CD4-positive, alpha-beta memory T cell (primary cell): ENCODE measurements around the gene LRIG1. TPM values are rescaled to one million over a fixed set of nuclear protein-coding genes. Genes with fewer than 3 reads are reported as not detected.
A peak's percentile ranks its signal among the peaks of the same experiment; 100 is the strongest.

ENCODE experiments used
- CTCF ChIA-PET: fragments of 350-600 bp; sonication (Branson Sonifier 250); formaldehyde crosslinking; loops from one replicate; lab custom pipeline; 2021; ENCODE audit warnings: inconsistent platforms; ENCODE audit not compliant: partially characterized antibody; lab: Charles Lee
- POLR2A ChIA-PET: fragments of 350-600 bp; sonication (Branson Sonifier 250); formaldehyde crosslinking; loops from one replicate; lab custom pipeline; 2021; ENCODE audit not compliant: partially characterized antibody; lab: Charles Lee
- DNase-seq, 5 donors: peaks; one replicate each; pipeline versions ENCODE4 v3.0.0 to v3.0.0-alpha.2; 2020 to 2022; ENCODE audit warnings: mixed read lengths in 1 of 5
- H3K27ac ChIP-seq: one replicate; pipeline ENCODE4 v1.7.0; 2013; ENCODE audit warnings: low read depth, low read length
- H3K27me3 ChIP-seq: 2 replicates; pipeline ENCODE4 v1.7.0; 2013; ENCODE audit warnings: mild to moderate bottlenecking, low read length, moderate library complexity; ENCODE audit not compliant: insufficient read depth
- H3K36me3 ChIP-seq: 2 replicates; pipeline ENCODE4 v1.7.0; 2013; ENCODE audit warnings: mild to moderate bottlenecking, low read length, moderate library complexity; ENCODE audit not compliant: insufficient read depth
- H3K4me1 ChIP-seq: 2 replicates; pipeline ENCODE4 v1.7.0; 2013; ENCODE audit warnings: mild to moderate bottlenecking, low read length, moderate library complexity; ENCODE audit not compliant: insufficient read depth
- H3K4me3 ChIP-seq, 2 donors: one replicate each; pipeline ENCODE4 v1.7.0; 2013; ENCODE audit warnings: low read length in 2 of 2, mild to moderate bottlenecking in 1 of 2
- H3K9me3 ChIP-seq, 2 donors: one replicate each; pipeline ENCODE4 v1.7.0; 2013; ENCODE audit warnings: low read length in 2 of 2, control low read depth in 1 of 2; ENCODE audit not compliant: control insufficient read depth in 1 of 2
- H3K27ac Mint-ChIP-seq, 7 donors: one replicate each; pipeline ENCODE4 v1.8.0; 2020 to 2021; ENCODE audit warnings: mixed read lengths in 7 of 7, mild to moderate bottlenecking in 6 of 7, inconsistent platforms in 3 of 7, moderate library complexity in 3 of 7
- H3K27me3 Mint-ChIP-seq, 2 donors: one replicate each; pipeline ENCODE4 v1.8.0; 2020 to 2021; ENCODE audit warnings: mixed read lengths in 2 of 2
- H3K36me3 Mint-ChIP-seq, 2 donors: one replicate each; pipeline ENCODE4 v1.8.0; 2020 to 2021; ENCODE audit warnings: mixed read lengths in 2 of 2, inconsistent platforms in 1 of 2, mild to moderate bottlenecking in 1 of 2
- H3K4me1 Mint-ChIP-seq, 4 donors: one replicate each; pipeline ENCODE4 v1.8.0; 2020 to 2021; ENCODE audit warnings: mixed read lengths in 4 of 4, mild to moderate bottlenecking in 1 of 4
- H3K4me3 Mint-ChIP-seq, 8 donors: one replicate each; pipeline ENCODE4 v1.8.0; 2020 to 2021; ENCODE audit warnings: mixed read lengths in 8 of 8, mild to moderate bottlenecking in 7 of 8, moderate library complexity in 6 of 8, inconsistent platforms in 3 of 8
- H3K9me3 Mint-ChIP-seq, 8 donors: one replicate each; pipeline ENCODE4 v1.8.0; 2020 to 2021; ENCODE audit warnings: mixed read lengths in 8 of 8, mild to moderate bottlenecking in 5 of 8, inconsistent platforms in 3 of 8, moderate library complexity in 1 of 8
- intact Hi-C: fragments of 100-400 bp; cut with micrococcal nuclease; formaldehyde crosslinking; loops from one replicate; pipeline ENCODE4 v1.15.1; 2023
- polyA plus RNA-seq, 2 donors: library from polyadenylated mRNA; unstranded; fragments of 300-500 nt; fragmentation: Illumina TruSeq; gene quantifications; one replicate each; pipeline ENCODE4 v1.2.3, GENCODE V29; 2021
- total RNA-seq, 2 experiments: library from RNA; stranded (reverse); gene quantifications; one replicate each; pipeline ENCODE4 v1.2.3, GENCODE V29; 2021

The LRIG1 gene
- total and polyA plus RNA-seq, 4 experiments from 2014 or later, result 28.6 to 71.7 (median 62.4) TPM

DNA sequence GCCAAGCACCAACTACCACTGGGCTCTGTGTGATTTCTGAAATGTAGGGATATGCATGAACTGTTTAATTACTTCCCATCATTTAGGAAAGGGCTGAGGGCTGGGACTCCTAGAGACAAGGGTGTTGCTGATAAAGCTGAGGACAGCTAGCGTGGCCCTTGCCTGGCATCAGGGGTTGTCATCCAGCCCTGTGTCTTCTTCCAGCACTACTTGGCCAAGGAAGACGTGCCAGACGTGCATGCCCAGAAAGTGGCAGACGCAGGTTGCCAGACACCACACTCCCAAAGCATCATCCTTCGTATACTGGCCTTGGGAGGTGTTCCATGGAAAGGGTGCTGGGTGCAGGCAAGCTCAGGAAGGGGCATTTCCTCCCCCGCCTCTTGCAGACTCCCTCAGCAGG, 64.8 kb downstream of the LRIG1 start:
- H3K4me1 ChIP-seq, result peaks cover 28% of the 10 kb centered on the region
- H3K4me1 Mint-ChIP-seq, result peaks cover 41 to 80% (median 58%) of the 10 kb centered on the region in 4 donors
- H3K27ac Mint-ChIP-seq, result peak overlapping the region in 3 of 7 donors; percentile 4 to 26 (median 10)
- no peaks in the 10 kb centered on the region for H3K9me3 ChIP-seq
- peaks cover 10% of the 10 kb centered on the region for H3K36me3 ChIP-seq
- ChIA-PET POLR2A (no interaction called here), CTCF (no interaction called here)
- intact Hi-C loops, result no loop called here
- H3K27me3 Mint-ChIP-seq, result no peaks in the 10 kb centered on the region
- no peak overlapping the region for H3K4me3 ChIP-seq
- no peaks in the 10 kb centered on the region for H3K27me3 ChIP-seq
- no peak overlapping the region for H3K4me3 Mint-ChIP-seq
- peaks cover 0 to 3% (median 0%) of the 10 kb centered on the region in 8 donors for H3K9me3 Mint-ChIP-seq
- no peak overlapping the region for H3K27ac ChIP-seq
- DNase-seq, result no peak
- H3K36me3 Mint-ChIP-seq, result peaks cover 38 to 42% of the 10 kb centered on the region in 2 donors

DNA sequence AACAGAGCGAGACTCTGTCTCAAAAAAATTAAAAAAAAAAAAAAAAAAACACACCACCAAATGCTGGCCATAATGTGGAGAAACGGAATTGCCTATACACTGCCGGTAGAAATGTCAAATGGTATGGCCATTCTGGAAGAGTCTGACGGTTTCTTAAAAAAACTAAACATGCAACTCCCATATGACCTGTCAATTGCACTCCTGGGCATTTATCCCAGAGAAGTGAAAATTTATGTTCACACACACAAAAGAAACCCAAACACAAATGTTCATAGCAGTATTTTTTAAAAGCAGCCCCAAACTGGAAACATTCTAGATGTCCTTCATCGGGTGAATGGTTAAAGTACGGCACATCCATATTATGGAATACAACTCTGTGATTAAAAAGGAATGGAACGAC, 66.1 kb downstream of the LRIG1 start:
- peak overlapping the region in 1 of 8 donors; percentile 43 for H3K4me3 Mint-ChIP-seq
- CTCF ChIA-PET, result interaction anchor here (1.5 kb wide), 1 partner anchor 27 kb away, joined by 4 read pairs; no protein-coding TSS in a partner anchor
- Histone ChIP-seq H3K36me3 (peaks cover 10% of the 10 kb centered on the region), H3K27me3 (no peaks in the 10 kb centered on the region), H3K4me3 (no peak overlapping the region), H3K27ac (no peak overlapping the region), H3K4me1 (peaks cover 21% of the 10 kb centered on the region), H3K9me3 (no peaks in the 10 kb centered on the region)
- H3K36me3 Mint-ChIP-seq, result peaks cover 37 to 38% of the 10 kb centered on the region in 2 donors
- no peaks in the 10 kb centered on the region for H3K27me3 Mint-ChIP-seq
- POLR2A ChIA-PET, result no interaction called here
- intact Hi-C loops, result no loop called here
- H3K4me1 Mint-ChIP-seq, result peaks cover 46 to 80% (median 58%) of the 10 kb centered on the region in 4 donors
- no peak for DNase-seq
- H3K9me3 Mint-ChIP-seq, result peaks cover 0 to 3% (median 0%) of the 10 kb centered on the region in 8 donors
- no peak overlapping the region for H3K27ac Mint-ChIP-seq

DNA sequence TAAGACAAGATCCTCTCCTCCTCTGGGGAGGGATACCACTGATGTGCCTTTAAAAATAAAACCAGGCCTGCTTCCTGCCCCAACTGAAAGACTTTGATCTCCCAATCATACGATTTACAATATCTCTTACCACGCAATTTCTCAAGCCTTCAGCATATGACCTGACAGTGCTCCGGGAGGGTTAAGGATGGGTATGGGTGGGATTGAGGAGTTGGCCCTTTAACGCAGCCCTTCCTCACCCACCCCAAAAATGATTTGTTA, 67.4 kb downstream of the LRIG1 start:
- Mint-ChIP-seq H3K36me3 (peaks cover 37 to 40% of the 10 kb centered on the region in 2 donors), H3K27me3 (no peaks in the 10 kb centered on the region), H3K9me3 (peaks cover 0 to 3% (median 0%) of the 10 kb centered on the region in 8 donors), H3K4me1 (peaks cover 51 to 84% (median 66%) of the 10 kb centered on the region in 4 donors), H3K4me3 (peak overlapping the region in 4 of 8 donors; percentile 23 to 61 (median 38)), H3K27ac (peak overlapping the region in 5 of 7 donors; percentile 1 to 71 (median 52))
- Histone ChIP-seq H3K36me3 (peaks cover 10% of the 10 kb centered on the region), H3K4me3 (no peak overlapping the region), H3K27me3 (no peaks in the 10 kb centered on the region), H3K27ac (no peak overlapping the region), H3K9me3 (no peaks in the 10 kb centered on the region), H3K4me1 (peaks cover 18% of the 10 kb centered on the region)
- intact Hi-C loops, result no loop called here
- ChIA-PET POLR2A (interaction anchor here (1.1 kb wide), 1 partner anchor 67 kb away, joined by 3 read pairs; the partner anchor contains the start of gene LRIG1), CTCF (interaction anchor here (0.9 to 1.5 kb wide), 3 partner anchors 10 to 35 kb away, joined by 3 to 4 read pairs (median 3); no protein-coding TSS in a partner anchor)
- DNase-seq, result no peak

DNA sequence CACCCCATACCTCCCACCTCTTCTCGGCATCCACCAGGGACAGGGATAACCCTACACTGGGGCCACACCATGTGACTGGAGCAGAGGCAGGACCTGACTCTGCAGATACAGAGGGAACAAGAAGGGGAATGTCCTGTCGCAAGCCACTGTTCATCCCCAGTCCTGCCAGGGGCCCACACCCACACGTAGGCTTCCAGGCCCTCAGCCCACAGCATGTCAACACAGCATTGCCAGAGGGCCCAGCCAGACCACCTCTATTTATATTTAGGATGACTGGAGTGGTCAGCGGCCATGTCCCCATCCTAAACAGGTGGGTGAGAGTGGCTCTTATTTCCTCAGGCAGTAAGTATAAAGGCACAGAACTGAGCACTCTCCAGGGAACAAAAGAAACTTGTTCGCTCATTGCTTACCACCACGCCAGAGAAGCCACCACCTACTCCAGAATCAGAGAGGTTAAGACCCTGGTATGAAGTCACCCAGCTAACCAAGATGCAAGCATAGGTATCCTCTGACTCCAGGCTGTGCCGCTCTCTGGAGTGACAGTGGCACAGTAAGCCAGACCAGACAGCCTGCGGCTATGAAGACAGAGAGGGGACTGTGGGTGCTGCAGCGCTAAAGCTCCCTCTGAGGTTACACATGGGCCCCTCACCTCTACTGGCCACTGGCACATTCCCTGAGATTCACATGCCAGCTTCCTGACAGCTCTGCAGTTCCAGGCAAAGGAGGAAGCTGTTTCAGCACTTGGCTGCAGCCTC, 67.9 kb downstream of the LRIG1 start:
- ChIA-PET CTCF (interaction anchor here (1.1 to 1.5 kb wide), 2 partner anchors 10 to 25 kb away, joined by 3 to 4 read pairs; no protein-coding TSS in a partner anchor), POLR2A (interaction anchor here (1.1 kb wide), 1 partner anchor 68 kb away, joined by 3 read pairs; the partner anchor contains the start of gene LRIG1)
- Histone ChIP-seq H3K4me3 (no peak overlapping the region), H3K27me3 (no peaks in the 10 kb centered on the region), H3K4me1 (peaks cover 18% of the 10 kb centered on the region), H3K9me3 (no peaks in the 10 kb centered on the region), H3K36me3 (peaks cover 10% of the 10 kb centered on the region), H3K27ac (no peak overlapping the region)
- peak overlapping the region in 2 of 8 donors; percentile 26 to 61 for H3K4me3 Mint-ChIP-seq
- no peaks in the 10 kb centered on the region for H3K27me3 Mint-ChIP-seq
- intact Hi-C loops, result no loop called here
- H3K9me3 Mint-ChIP-seq, result peaks cover 0 to 3% (median 0%) of the 10 kb centered on the region in 8 donors
- peaks cover 56 to 85% (median 69%) of the 10 kb centered on the region in 4 donors for H3K4me1 Mint-ChIP-seq
- H3K27ac Mint-ChIP-seq, result peak overlapping the region in 5 of 7 donors; percentile 1 to 71 (median 19)
- H3K36me3 Mint-ChIP-seq, result peaks cover 37 to 40% of the 10 kb centered on the region in 2 donors
- DNase-seq, result no peak

DNA sequence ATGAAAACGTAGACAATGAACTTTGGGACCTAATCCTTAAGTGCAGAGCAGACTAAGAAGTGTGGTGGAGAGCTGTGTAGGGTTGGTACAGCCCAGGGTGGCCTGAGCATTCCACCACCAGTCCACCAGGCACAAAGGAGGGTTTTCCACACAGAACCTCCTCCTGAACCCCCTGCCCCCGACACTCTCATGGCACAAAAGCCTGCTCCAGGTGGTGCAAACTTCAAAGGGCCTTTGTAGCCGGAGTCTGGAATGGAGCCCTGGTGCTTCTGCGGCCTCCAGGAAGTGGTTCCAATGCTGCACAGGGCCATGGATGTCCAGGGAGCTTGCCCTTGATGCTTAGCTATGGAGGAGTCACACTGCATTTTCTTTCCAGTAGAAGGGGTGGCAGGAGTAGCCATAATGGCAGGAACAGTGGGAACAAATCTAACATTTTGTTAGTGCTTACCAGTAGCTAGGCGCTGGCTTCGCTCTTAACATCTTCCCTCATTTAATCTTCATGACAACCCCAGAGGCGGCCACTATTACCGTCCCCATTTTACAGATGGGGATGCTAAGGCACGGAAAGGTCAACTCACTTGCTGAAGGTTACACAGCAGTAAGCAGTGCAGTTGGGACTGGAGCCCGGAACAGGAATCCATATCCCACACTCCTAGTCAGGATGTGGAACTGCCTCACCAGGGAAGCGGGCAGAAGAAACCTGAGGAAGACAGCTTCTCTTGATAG, 68.6 kb downstream of the LRIG1 start:
- H3K27me3 ChIP-seq, result no peaks in the 10 kb centered on the region
- no peak overlapping the region for H3K4me3 ChIP-seq
- no peak for DNase-seq
- H3K27ac ChIP-seq, result no peak overlapping the region
- ChIA-PET POLR2A (no interaction called here), CTCF (no interaction called here)
- H3K27me3 Mint-ChIP-seq, result no peaks in the 10 kb centered on the region
- peaks cover 10% of the 10 kb centered on the region for H3K36me3 ChIP-seq
- H3K4me1 Mint-ChIP-seq, result peaks cover 51 to 86% (median 70%) of the 10 kb centered on the region in 4 donors
- H3K36me3 Mint-ChIP-seq, result peaks cover 33 to 38% of the 10 kb centered on the region in 2 donors
- intact Hi-C loops, result no loop called here
- no peaks in the 10 kb centered on the region for H3K9me3 ChIP-seq
- H3K27ac Mint-ChIP-seq, result peak overlapping the region in 3 of 7 donors; percentile 3 to 75 (median 24)
- peaks cover 0 to 3% (median 0%) of the 10 kb centered on the region in 8 donors for H3K9me3 Mint-ChIP-seq
- no peak overlapping the region for H3K4me3 Mint-ChIP-seq
- H3K4me1 ChIP-seq, result peaks cover 18% of the 10 kb centered on the region

DNA sequence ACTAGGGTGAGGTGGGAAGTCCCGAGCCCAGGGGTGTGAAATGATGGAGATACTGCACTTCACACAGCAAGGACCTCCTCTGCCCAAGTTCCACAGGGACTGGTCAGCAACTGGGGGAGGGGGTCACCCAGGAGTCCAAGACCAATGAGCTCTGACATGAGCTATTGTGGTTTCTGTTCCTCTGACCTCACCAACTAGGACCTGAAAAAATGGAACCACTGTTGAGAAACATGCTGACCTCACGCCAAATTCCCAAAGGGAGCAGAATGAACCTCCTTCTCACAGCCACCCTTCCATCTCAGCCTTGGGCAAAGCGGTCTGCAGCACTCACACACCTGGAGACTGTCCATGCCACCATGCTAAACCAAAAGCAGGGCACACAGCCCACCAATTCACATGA, 69.3 kb downstream of the LRIG1 start:
- H3K36me3 Mint-ChIP-seq, result peaks cover 32 to 35% of the 10 kb centered on the region in 2 donors
- POLR2A ChIA-PET, result no interaction called here
- intact Hi-C loops, result no loop called here
- Histone ChIP-seq H3K4me1 (peaks cover 18% of the 10 kb centered on the region), H3K4me3 (no peak overlapping the region), H3K36me3 (peaks cover 10% of the 10 kb centered on the region), H3K27ac (no peak overlapping the region), H3K9me3 (no peaks in the 10 kb centered on the region), H3K27me3 (no peaks in the 10 kb centered on the region)
- H3K4me1 Mint-ChIP-seq, result peaks cover 51 to 86% (median 70%) of the 10 kb centered on the region in 4 donors
- H3K4me3 Mint-ChIP-seq, result no peak overlapping the region
- DNase-seq, result no peak
- peak overlapping the region in 3 of 7 donors; percentile 50 to 75 (median 50) for H3K27ac Mint-ChIP-seq
- H3K27me3 Mint-ChIP-seq, result no peaks in the 10 kb centered on the region
- CTCF ChIA-PET, result interaction anchor here (1.6 kb wide), 1 partner anchor 24 kb away, joined by 5 read pairs; no protein-coding TSS in a partner anchor
- peaks cover 0 to 3% (median 0%) of the 10 kb centered on the region in 8 donors for H3K9me3 Mint-ChIP-seq
